ENCODE data around the gene AGAP2. TPM values are rescaled to one million over a fixed set of nuclear protein-coding genes. Genes with fewer than 3 reads are reported as not detected.

The AGAP2 gene
- total and polyA plus RNA-seq, 9 of the 15 experiments (the other 6 are each of a cell fraction or from before 2014, with no cell fraction given): 0.04 to 0.77 (median 0.28) TPM; not detected in 1

DNA sequence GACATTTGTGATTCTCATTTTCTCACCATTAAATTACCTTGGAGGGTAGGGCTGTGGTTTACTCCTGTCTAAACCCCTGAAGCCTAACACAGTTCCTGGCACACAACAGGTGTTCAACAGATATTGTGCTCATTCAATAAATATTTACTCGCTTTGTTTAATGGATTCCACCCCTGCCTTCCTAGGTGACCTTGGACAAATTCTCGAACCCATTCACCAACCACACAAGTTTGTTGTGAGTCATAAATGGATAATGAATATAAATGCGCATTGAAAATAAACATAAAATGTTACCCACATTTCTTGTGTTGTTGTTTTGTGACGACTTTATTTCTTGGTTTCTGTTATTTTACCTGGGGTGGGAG lies 43.7 kb upstream of the AGAP2 start:
- no peaks in the 10 kb centered on the region for H3K9me1 ChIP-seq (ENCODE audit: control insufficient read depth, insufficient read depth, low read length)
- peak overlapping the region; percentile 96 for H3K4me2 ChIP-seq (ENCODE audit: insufficient read depth, low read length)
- ChIA-PET POLR2A (interaction anchor here (0.6 to 1.4 kb wide), 4 partner anchors 9 to 14 kb away, joined by 3 to 9 read pairs (median 5); partner anchors contain the start of genes EEF1AKMT3 and METTL1), CTCF (ENCODE audit: low intra/inter-chr PET ratio) (interaction anchor here (0.6 to 1.9 kb wide), 2 partner anchors 25 to 122 kb away, joined by 3 to 14 read pairs; no protein-coding TSS in a partner anchor)
- peak overlapping the region in 1 of 2 experiments; percentile 89; a peak in 2 of 4 replicates for H3K9ac ChIP-seq (ENCODE audit: insufficient read depth in 1 of 2, low read depth in 2 of 2, low read length in 2 of 2)
- peak overlapping the region; percentile 55 for H3K27ac ChIP-seq (ENCODE audit: extremely low read depth, low read depth, low read length)
- WGBS (ENCODE audit: insufficient coverage, low coverage, missing lambda C conversion rate): 23% methylated on average over 4 of the region's 4 CpGs
- intact Hi-C loops (cut with micrococcal nuclease): no loop called here
- peaks cover 28% of the 10 kb centered on the region for H3K79me2 ChIP-seq (ENCODE audit: control insufficient read depth, insufficient read depth, low read length)
- no TSS peak for BruUV-seq (replicated peaks)
- FAIRE-seq: no peak
- no peaks in the 10 kb centered on the region for H4K20me1 ChIP-seq (replicated peaks; ENCODE audit: control insufficient read depth, insufficient read depth, low read length)
- ATAC-seq: no peak
- in situ Hi-C loops (cut with MboI): no loop called here
- peak overlapping the region; percentile 69 for H3K4me3 ChIP-seq
- DNase-seq (ENCODE audit: extremely low read depth in 1 of 4, low spot score in 3 of 4): no peak
- peaks cover 8 to 12% of the 10 kb centered on the region in 2 experiments; a peak in 4 of 5 replicates for H3K4me1 ChIP-seq (replicated peaks in 1 of 2; ENCODE audit: control insufficient read depth in 2 of 2, insufficient read depth in 2 of 2, low read length in 2 of 2)
- peak overlapping the region; percentile 86 for H2AFZ ChIP-seq (ENCODE audit: low read depth, low read length)
- no peaks in the 10 kb centered on the region for H3K9me3 ChIP-seq (replicated peaks; ENCODE audit: control insufficient read depth, insufficient read depth, low read depth, low read length)
- H3K27me3 ChIP-seq (ENCODE audit: control insufficient read depth in 2 of 2, insufficient read depth in 2 of 2, low read length in 2 of 2): no peaks in the 10 kb centered on the region
- H3K36me3 ChIP-seq (ENCODE audit: control insufficient read depth, insufficient read depth, low read length): peaks cover 41% of the 10 kb centered on the region
- TF ChIP-seq SMC3 (conservative IDR thresholded peaks at IDR 0.05; ENCODE audit: insufficient read depth, low read depth, low read length): no peak
- TF ChIP-seq JUND (IDR thresholded peaks at IDR 0.05; ENCODE audit: borderline replicate concordance, low read depth, low read length): no peak
- no peak for TF ChIP-seq JUND (tag; IDR thresholded peaks at IDR 0.05; ENCODE audit: borderline replicate concordance, low read depth, low read length)
- no peak for TF ChIP-seq MCM7 (IDR thresholded peaks at IDR 0.05)
- no peak for TF ChIP-seq KLF1 (tag; IDR thresholded peaks at IDR 0.05)
- TF ChIP-seq, protein P1, sequence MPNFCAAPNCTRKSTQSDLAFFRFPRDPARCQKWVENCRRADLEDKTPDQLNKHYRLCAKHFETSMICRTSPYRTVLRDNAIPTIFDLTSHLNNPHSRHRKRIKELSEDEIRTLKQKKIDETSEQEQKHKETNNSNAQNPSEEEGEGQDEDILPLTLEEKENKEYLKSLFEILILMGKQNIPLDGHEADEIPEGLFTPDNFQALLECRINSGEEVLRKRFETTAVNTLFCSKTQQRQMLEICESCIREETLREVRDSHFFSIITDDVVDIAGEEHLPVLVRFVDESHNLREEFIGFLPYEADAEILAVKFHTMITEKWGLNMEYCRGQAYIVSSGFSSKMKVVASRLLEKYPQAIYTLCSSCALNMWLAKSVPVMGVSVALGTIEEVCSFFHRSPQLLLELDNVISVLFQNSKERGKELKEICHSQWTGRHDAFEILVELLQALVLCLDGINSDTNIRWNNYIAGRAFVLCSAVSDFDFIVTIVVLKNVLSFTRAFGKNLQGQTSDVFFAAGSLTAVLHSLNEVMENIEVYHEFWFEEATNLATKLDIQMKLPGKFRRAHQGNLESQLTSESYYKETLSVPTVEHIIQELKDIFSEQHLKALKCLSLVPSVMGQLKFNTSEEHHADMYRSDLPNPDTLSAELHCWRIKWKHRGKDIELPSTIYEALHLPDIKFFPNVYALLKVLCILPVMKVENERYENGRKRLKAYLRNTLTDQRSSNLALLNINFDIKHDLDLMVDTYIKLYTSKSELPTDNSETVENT (CRISPR knock-in tag; IDR thresholded peaks at IDR 0.05): no peak
- TF ChIP-seq, protein P2, sequence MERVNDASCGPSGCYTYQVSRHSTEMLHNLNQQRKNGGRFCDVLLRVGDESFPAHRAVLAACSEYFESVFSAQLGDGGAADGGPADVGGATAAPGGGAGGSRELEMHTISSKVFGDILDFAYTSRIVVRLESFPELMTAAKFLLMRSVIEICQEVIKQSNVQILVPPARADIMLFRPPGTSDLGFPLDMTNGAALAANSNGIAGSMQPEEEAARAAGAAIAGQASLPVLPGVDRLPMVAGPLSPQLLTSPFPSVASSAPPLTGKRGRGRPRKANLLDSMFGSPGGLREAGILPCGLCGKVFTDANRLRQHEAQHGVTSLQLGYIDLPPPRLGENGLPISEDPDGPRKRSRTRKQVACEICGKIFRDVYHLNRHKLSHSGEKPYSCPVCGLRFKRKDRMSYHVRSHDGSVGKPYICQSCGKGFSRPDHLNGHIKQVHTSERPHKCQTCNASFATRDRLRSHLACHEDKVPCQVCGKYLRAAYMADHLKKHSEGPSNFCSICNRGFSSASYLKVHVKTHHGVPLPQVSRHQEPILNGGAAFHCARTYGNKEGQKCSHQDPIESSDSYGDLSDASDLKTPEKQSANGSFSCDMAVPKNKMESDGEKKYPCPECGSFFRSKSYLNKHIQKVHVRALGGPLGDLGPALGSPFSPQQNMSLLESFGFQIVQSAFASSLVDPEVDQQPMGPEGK (CRISPR knock-in tag; IDR thresholded peaks at IDR 0.05; ENCODE audit: borderline replicate concordance): no peak
- TF ChIP-seq, protein P3, sequence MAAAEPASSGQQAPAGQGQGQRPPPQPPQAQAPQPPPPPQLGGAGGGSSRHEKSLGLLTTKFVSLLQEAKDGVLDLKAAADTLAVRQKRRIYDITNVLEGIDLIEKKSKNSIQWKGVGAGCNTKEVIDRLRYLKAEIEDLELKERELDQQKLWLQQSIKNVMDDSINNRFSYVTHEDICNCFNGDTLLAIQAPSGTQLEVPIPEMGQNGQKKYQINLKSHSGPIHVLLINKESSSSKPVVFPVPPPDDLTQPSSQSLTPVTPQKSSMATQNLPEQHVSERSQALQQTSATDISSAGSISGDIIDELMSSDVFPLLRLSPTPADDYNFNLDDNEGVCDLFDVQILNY (CRISPR knock-in tag; IDR thresholded peaks at IDR 0.05): no peak
- no peak for TF ChIP-seq SMAD3 (CRISPR knock-in tag; conservative IDR thresholded peaks at IDR 0.05)
- TF ChIP-seq, protein P4, sequence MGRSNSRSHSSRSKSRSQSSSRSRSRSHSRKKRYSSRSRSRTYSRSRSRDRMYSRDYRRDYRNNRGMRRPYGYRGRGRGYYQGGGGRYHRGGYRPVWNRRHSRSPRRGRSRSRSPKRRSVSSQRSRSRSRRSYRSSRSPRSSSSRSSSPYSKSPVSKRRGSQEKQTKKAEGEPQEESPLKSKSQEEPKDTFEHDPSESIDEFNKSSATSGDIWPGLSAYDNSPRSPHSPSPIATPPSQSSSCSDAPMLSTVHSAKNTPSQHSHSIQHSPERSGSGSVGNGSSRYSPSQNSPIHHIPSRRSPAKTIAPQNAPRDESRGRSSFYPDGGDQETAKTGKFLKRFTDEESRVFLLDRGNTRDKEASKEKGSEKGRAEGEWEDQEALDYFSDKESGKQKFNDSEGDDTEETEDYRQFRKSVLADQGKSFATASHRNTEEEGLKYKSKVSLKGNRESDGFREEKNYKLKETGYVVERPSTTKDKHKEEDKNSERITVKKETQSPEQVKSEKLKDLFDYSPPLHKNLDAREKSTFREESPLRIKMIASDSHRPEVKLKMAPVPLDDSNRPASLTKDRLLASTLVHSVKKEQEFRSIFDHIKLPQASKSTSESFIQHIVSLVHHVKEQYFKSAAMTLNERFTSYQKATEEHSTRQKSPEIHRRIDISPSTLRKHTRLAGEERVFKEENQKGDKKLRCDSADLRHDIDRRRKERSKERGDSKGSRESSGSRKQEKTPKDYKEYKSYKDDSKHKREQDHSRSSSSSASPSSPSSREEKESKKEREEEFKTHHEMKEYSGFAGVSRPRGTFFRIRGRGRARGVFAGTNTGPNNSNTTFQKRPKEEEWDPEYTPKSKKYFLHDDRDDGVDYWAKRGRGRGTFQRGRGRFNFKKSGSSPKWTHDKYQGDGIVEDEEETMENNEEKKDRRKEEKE (IDR thresholded peaks at IDR 0.05; ENCODE audit: borderline replicate concordance in 1 of 2, control insufficient read depth in 1 of 2, low read depth in 2 of 2, low read length in 1 of 2): no peak
- TF ChIP-seq TBP (optimal IDR thresholded peaks at IDR 0.05; ENCODE audit: low read depth, low read length): no peak
- TF ChIP-seq KAT2B (IDR thresholded peaks at IDR 0.05; ENCODE audit: low read depth, low read length): no peak
- no peak for TF ChIP-seq DACH1 (IDR thresholded peaks at IDR 0.05; ENCODE audit: partially characterized antibody)
- TF ChIP-seq TBL1XR1 (IDR thresholded peaks at IDR 0.05; ENCODE audit: low read length in 2 of 2): no peak
